Esophagus squamous epithelium (tissue), 4 donors: ENCODE measurements around the gene BNC1.

ENCODE experiments used
- CTCF ChIP-seq, 6 experiments: fragments of 450-650 bp in 4 of 6; fragments of 200-600 bp in 2 of 6; sonication (generic) in 2 of 6; IDR thresholded peaks; one replicate each; pipeline ENCODE4 v1.5.1; 2016 to 2019; ENCODE audit warnings: antibody characterized with exemption in 6 of 6, mild to moderate bottlenecking in 4 of 6, moderate library complexity in 4 of 6
- POLR2A ChIP-seq, 4 donors: fragments of 450-650 bp; IDR thresholded peaks; one replicate each; pipeline ENCODE4 v1.6.1; 2017; ENCODE audit warnings: antibody characterized with exemption in 4 of 4, mild to moderate bottlenecking in 4 of 4, moderate library complexity in 3 of 4

- TF ChIP-seq CTCF (IDR thresholded peaks at IDR 0.05) (no peak), POLR2A (IDR thresholded peaks at IDR 0.05) (no peak)
These were observed 5.8 kb upstream of the BNC1 start for GRCh38 chr15:83290236-83290635.
